GM18909 (cell line): Measurements from ENCODE around the gene CADPS.
"Not testable (repeated sequence)": the region's sequence is repeated elsewhere in the genome, so short reads cannot be mapped to it uniquely, and the experiment has no call there.

Experiments used
- ATAC-seq: cut with Tn5 transposase; IDR thresholded peaks from one replicate; pipeline ENCODE4 v1.9.1; 2021; ENCODE audit warnings: mild to moderate bottlenecking; ENCODE audit not compliant: unreplicated experiment, poor library complexity

CADPS gene

DNA sequence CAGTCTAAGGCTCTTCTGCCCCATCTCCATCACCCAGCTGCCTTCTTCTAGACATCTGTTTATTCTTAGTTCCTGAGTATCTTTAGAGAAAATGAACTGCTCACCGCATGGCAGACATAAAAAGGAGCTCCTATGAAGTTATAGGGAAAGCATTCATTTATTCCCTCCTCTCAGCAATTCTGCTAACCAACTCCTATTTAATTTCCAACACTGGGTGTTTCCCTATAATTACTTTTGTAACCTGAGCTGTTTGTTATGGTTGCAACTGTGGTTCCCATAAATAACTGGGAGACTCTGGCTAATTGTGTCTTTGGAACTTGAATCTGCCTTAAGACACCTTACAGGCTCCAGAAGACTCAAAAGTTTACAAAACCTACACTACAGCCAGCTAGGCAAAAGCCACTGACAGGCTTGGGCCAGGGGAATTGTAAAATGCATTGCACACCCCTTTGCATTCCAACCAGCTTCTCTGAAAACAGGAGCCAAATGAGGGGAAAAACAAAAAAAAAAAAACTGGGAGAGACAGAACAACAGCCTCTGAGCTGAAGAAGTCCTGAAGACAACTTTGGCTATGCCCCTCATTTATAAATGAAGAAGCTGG, 270.4 kb downstream of the CADPS start:
- no peak for ATAC-seq

GRCh38 chr3:62604298-62604697, 270.9 kb downstream of the CADPS start:
- ATAC-seq = no peak

DNA sequence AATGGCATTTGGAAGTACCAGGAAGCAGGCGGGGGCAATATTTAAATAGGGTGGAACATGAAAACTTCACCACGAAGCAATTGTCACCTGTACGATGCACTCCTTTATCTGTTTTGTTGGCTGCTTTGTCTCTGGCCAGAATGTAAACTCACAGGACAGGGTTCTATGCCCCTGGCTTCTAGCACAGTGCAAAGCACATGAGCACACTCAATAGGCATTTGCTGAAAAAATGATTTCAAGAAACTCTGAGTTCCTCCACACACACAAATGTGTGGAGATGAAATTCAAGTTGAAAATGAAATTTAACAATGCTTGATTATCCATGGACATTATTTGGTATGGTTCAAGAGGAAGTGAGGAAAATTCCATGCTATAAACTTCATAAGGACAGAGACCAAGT, 272.2 kb downstream of the CADPS start:
- no peak for ATAC-seq

GRCh38 chr3:62602129-62602770, 273.0 kb downstream of the CADPS start:
- ATAC-seq = no peak

DNA sequence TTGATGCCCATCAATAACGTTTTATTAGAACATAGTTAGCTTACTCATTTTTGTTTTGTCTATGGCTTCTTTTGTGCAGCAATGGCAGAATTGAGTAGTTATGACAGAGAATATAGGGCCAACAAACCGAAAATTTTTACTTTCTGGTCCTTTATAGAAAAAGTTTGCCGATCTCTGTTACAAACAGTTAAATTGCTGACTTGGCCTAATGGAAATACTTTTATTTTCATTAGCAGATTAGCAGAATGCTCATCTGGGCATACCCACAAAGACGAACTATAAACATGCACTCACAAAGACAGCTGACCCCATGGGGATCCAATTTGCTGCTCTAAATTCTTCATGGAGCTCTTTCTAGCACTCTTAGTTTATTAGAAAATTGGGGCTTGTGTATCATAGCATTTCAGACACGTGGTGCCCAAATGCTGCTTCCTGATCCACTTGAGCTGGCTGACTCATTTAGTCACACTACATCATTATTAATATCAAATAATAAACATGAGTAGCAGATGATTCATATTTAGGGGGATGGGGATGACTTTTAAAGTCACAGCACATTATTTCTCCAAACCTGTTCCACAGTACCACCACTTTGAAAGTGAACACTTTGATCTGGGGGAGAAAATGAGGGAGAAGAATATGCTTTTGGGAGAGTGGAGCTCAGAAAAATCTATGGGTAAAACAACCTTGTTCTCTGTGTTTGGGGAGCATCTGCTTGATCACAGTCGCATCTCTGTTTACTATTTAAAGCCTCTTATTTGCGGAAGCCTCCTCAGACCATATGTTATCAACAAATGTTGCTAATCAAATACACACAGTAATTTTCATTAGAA, 273.8 kb downstream of the CADPS start:
- no peak for ATAC-seq

- ATAC-seq = no peak
These were observed 275.2 kb downstream of the CADPS start for GRCh38 chr3:62600033-62600432.

DNA sequence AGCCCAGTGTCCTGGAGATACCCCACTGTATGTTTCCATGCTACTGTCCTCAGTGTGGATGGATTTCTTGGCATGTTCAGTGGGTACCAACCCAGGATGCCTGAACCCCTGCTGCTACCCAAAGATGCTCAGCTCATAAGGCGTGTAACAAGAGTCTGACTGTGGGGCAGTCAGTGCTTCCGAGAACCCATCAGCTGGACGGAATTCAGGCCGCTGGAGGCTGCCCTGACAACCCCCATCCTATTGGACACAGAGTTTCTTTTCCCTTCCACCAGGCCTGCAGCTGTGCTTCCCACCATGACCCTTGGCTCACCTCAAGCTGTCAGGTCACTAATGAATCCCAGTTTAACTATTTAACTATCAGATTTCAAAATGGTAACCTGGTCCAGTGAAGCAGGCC, 277.7 kb downstream of the CADPS start:
- ATAC-seq = no peak

DNA sequence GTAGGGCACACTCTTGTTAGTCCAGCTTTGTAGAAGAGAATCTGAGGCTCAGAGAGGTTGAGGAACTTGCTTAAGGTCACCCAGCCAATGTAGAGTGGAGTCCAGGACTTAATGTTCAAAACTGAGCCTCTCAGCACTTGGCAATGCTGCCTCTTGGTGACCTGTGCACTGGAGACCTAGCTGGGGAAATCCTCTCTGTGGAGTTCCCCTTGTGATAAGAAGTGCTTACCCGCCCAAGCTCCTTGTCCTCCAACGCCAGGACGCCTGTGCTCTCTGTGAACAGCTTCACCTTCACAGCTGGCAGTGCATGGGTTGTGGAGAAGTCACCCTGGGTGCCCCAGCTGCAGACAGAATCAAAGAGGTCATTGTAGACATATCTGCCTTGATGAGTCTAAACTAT, 282.8 kb downstream of the CADPS start:
- no peak for ATAC-seq

- ATAC-seq = no peak
These were observed 286.1 kb downstream of the CADPS start for GRCh38 chr3:62589078-62589477.

DNA sequence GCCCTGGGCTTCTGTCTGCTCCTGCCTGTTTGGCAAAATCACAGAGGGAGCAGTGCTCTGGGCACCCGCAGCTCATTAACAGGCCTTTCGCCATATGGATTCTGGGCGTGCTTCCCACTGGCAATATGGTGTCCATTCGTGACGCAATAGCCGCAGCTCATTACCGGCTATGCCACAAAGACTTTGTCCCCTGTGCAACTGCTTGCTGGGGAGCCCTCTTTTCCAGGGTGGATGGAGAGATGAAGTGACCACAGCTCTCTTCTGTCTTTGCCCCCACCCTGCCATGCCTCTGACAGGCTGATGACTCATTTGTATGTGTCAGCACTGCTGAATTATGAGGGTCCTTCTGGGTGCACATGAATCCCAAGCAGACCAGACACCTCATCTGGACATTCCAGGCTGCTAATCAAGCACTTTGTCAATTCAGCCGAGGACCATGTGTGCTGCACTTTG, 287.6 kb downstream of the CADPS start:
- no peak for ATAC-seq

GRCh38 chr3:62587169-62587568, 288.0 kb downstream of the CADPS start:
- ATAC-seq = no peak

- ATAC-seq = no peak
These were observed 288.9 kb downstream of the CADPS start for GRCh38 chr3:62586356-62586755.

- ATAC-seq = no peak
These were observed 289.4 kb downstream of the CADPS start for GRCh38 chr3:62585861-62586260.

- ATAC-seq = no peak
These were observed 290.6 kb downstream of the CADPS start for GRCh38 chr3:62584636-62585035.

GRCh38 chr3:62582495-62583172, 292.6 kb downstream of the CADPS start:
- no peak for ATAC-seq

DNA sequence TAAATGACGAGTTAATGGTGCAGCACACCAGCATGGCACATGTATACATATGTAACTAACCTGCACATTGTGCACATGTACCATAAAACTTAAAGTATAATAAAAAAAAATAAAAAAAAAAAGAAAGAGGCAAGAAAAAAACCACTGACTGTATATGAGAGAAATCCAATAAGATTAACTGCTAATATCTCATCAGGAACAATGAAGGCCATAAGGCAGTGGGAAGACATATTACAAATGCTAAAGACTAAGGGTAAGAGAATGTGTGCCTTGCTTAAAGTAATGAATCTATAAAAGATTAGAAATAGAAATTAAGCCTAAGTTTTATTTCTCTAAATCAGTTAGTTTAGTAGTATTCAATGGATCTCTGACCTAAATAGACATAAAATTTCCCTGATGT, 294.7 kb downstream of the CADPS start:
- ATAC-seq = not testable (repeated sequence)

- ATAC-seq = no peak
These were observed 298.1 kb downstream of the CADPS start for GRCh38 chr3:62577153-62577552.

DNA sequence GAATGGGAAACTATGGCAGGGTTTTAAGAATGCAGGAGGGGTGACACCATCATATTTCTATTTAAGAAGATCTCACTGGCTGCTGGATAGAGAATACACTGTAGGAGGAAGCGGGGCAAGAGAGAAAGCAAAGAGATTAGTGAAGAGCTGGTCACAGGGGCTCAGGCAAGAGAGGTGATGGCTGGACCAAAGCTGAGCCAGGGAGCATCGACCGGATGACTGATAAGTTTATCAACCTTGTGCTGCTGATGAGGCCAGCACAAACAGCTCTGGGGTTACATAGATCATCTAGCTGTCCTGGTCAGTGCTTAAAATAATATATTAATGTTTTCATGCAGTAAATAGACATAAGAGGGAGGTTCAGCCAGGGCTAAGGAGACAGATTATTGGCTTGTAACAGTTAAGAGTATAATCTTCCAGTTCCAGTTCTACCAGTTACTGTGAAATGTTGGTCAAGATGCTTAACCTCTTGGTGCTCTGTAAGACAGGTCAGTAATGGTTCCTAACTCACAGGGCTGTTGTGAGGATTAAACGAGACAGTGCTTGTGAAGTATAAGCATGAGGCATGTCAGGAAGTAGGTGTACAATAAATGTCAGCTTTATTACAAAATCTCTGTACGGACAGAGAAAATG, 300.8 kb downstream of the CADPS start:
- no peak for ATAC-seq

DNA sequence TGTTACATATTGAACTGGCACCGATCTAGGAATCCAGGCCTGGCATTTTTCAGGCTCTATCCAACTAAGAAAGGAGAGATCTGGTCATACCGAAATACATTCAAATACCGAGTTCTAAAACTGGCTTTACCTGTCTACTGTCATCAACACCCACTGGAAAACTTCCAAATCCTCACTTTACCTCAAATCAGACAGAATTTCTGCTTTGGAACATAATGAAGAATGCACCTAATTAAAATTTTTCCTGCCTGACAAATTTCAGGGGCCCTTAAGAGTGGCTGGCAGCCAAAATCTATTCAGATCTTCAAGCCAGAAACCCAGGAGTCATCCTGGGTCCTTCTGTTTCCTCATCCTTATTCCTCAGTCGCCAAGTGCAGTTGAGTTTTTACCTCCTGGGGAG, 303.3 kb downstream of the CADPS start:
- ATAC-seq = no peak

- no peak for ATAC-seq
These were observed 304.3 kb downstream of the CADPS start for GRCh38 chr3:62570888-62571287.
